Uterus (tissue), 4 donors: Measurements from ENCODE around the gene NELL1. TPM values are rescaled to one million over a fixed set of nuclear protein-coding genes. Genes with fewer than 3 reads are reported as not detected.
"Not testable (repeated sequence)": the region's sequence is repeated elsewhere in the genome, so short reads cannot be mapped to it uniquely, and the experiment has no call there.

ENCODE experiments used
- DNase-seq, 2 donors: peaks; one replicate each; pipeline ENCODE4 v3.0.0-alpha.2; 2019 to 2020
- H3K27ac ChIP-seq, 2 donors: fragments of 200-600 bp; sonication (generic); 1 replicate in 1 of 2; 2 replicates in 1 of 2; pipeline ENCODE4 v1.5.1; 2016 to 2018
- H3K27me3 ChIP-seq, 2 donors: fragments of 200-600 bp; sonication (generic); one replicate each; pipeline ENCODE4 v1.5.1; 2018 to 2019; ENCODE audit warnings: control low read depth in 1 of 2
- H3K36me3 ChIP-seq, 2 donors: fragments of 200-600 bp; sonication (generic); one replicate each; pipeline ENCODE4 v1.5.1; 2019; ENCODE audit warnings: control low read depth in 1 of 2
- H3K4me1 ChIP-seq, 2 donors: fragments of 200-600 bp; sonication (generic); one replicate each; pipeline ENCODE4 v1.5.1; 2018 to 2019; ENCODE audit warnings: control low read depth in 1 of 2
- H3K4me3 ChIP-seq, 2 donors: fragments of 200-600 bp; sonication (generic); 1 replicate in 1 of 2; 2 replicates in 1 of 2; pipeline ENCODE4 v1.5.1; 2018 to 2019; ENCODE audit warnings: mild to moderate bottlenecking in 1 of 2
- H3K9me3 ChIP-seq, 2 donors: fragments of 200-600 bp; sonication (generic); one replicate each; pipeline ENCODE4 v1.5.1; 2019; ENCODE audit warnings: control low read depth in 1 of 2
- POLR2A ChIP-seq, 2 donors: fragments of 450-650 bp; IDR thresholded peaks; one replicate each; pipeline ENCODE4 v1.6.1; 2016; ENCODE audit warnings: antibody characterized with exemption in 2 of 2, mild to moderate bottlenecking in 1 of 2, moderate library complexity in 1 of 2
- intact Hi-C: fragments of 100-400 bp; cut with DNase I; formaldehyde crosslinking; loops from one replicate; pipeline ENCODE4 v1.15.1; 2023; ENCODE audit warnings: low total_unique reads
- total RNA-seq, 4 donors: library from RNA; depleted of rRNA in 3 of 4; stranded (reverse); fragments of >200 nt in 3 of 4; gene quantifications; one replicate each; pipeline versions ENCODE4 v1.1.0 to v1.2.4, GENCODE V29; 2014 to 2023
- TF ChIP-seq, protein P1 (sequence below), 4 experiments: fragments of 200-600 bp in 2 of 4; fragments of 450-650 bp in 2 of 4; sonication (generic) in 2 of 4; IDR thresholded peaks; one replicate each; pipeline ENCODE4 v1.5.1; 2016 to 2019; ENCODE audit warnings: antibody characterized with exemption in 4 of 4, mild to moderate bottlenecking in 2 of 4, moderate library complexity in 1 of 4
- donor health status: DM: yes; HTN: yes; CAD: no.

The NELL1 gene
- total RNA-seq, 4 donors from 2014 or later: 0.34 to 25.1 TPM; not detected in 2

DNA sequence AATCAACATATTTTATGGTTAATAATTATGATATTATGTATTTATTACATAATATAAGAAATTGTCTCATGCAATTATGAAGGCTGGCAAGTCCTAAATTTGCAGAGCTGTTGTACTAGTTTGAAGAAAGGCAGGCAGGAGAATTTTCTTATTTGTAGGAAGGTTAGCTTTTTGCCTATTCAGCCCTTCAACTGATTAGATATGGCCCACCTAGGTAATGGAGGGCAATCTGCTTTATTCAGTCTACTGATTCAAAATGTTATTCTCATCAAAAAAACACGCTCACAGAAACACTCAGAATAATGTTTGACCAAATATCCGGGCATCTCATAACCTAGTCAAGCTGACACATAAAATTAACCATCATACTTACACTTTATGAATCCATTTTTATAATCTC lies 589.0 kb downstream of the NELL1 start:
- Histone ChIP-seq H3K4me3 (no peak overlapping the region), H3K27me3 (no peaks in the 10 kb centered on the region), H3K36me3 (no peaks in the 10 kb centered on the region), H3K27ac (no peak overlapping the region), H3K4me1 (no peaks in the 10 kb centered on the region), H3K9me3 (no peaks in the 10 kb centered on the region)
- no peak for TF ChIP-seq POLR2A (IDR thresholded peaks at IDR 0.05)
- TF ChIP-seq, protein P1, sequence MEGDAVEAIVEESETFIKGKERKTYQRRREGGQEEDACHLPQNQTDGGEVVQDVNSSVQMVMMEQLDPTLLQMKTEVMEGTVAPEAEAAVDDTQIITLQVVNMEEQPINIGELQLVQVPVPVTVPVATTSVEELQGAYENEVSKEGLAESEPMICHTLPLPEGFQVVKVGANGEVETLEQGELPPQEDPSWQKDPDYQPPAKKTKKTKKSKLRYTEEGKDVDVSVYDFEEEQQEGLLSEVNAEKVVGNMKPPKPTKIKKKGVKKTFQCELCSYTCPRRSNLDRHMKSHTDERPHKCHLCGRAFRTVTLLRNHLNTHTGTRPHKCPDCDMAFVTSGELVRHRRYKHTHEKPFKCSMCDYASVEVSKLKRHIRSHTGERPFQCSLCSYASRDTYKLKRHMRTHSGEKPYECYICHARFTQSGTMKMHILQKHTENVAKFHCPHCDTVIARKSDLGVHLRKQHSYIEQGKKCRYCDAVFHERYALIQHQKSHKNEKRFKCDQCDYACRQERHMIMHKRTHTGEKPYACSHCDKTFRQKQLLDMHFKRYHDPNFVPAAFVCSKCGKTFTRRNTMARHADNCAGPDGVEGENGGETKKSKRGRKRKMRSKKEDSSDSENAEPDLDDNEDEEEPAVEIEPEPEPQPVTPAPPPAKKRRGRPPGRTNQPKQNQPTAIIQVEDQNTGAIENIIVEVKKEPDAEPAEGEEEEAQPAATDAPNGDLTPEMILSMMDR (IDR thresholded peaks at IDR 0.05): no peak
- DNase-seq: no peak
- intact Hi-C loops: no loop called here

DNA sequence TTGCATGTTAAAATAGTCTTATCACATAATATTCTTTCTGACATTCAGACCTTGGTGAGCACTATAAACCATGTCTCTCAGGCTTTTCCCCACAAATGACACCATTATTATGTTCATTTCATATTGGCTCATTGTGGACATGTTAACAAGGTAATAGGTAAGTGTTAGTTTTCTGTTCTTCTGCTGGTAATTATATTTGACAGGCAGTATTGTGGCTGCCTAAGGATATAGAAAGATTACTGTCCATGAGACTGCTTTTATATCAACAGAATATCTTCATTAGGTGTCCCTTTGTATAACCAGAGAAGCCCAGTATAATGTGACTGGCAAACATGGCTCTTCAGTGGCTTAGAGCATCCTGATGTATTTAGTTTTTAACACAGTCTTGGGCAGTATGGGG lies 590.7 kb downstream of the NELL1 start:
- no peaks in the 10 kb centered on the region for H3K36me3 ChIP-seq
- DNase-seq: no peak
- intact Hi-C loops: no loop called here

DNA sequence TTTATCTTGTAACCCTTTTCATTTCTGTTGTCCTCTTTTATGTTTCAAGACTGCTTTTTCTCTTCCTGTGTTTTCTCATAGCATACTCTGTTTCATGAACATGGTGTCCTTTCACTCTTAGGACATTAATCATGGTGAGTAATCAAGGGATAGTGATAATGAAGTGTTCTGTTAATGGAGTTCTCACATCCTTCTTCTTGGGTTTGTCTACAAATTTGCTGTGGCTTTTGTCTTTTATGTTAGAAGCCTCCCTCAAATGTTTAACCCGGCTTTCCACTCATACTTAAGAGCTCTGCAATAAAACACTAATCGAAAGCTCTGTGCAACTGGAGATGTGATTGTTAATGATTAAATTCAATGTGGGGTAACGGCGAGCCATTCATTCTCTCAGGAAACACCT lies 593.6 kb downstream of the NELL1 start:
- no peak overlapping the region for H3K27ac ChIP-seq
- no peak for DNase-seq
- no peak for TF ChIP-seq POLR2A (IDR thresholded peaks at IDR 0.05)
- TF ChIP-seq, protein P1 (IDR thresholded peaks at IDR 0.05): no peak
- no peaks in the 10 kb centered on the region for H3K36me3 ChIP-seq
- no peaks in the 10 kb centered on the region for H3K9me3 ChIP-seq
- H3K27me3 ChIP-seq: no peaks in the 10 kb centered on the region
- intact Hi-C loops: no loop called here
- no peaks in the 10 kb centered on the region for H3K4me1 ChIP-seq
- no peak overlapping the region for H3K4me3 ChIP-seq

More for the DNA sequence above, 590.7 kb downstream of the NELL1 start:
- no peak overlapping the region for H3K27ac ChIP-seq
- no peaks in the 10 kb centered on the region for H3K27me3 ChIP-seq
- TF ChIP-seq POLR2A (IDR thresholded peaks at IDR 0.05): no peak
- TF ChIP-seq, protein P1 (IDR thresholded peaks at IDR 0.05): no peak
- H3K9me3 ChIP-seq: no peaks in the 10 kb centered on the region
- no peaks in the 10 kb centered on the region for H3K4me1 ChIP-seq
- H3K4me3 ChIP-seq: no peak overlapping the region

DNA sequence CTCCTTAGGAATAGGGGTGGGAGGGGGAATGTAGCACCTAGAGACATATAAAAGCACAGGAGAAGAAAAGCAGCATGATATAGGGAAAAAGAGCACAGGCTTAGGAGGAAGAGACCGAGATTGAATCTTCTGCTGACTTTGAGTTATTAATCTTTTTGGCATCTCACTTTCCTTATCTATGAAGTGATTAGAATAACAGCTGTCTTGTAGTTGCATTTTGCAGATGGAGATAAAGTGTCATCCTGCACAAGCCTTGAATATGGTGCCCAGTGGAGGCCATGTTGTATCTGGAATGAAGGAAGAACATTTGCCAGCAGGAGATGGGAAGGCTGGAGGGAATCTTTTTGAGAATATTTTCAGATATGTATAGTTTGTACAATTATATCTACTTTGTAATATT lies 594.7 kb downstream of the NELL1 start:
- H3K9me3 ChIP-seq: no peaks in the 10 kb centered on the region
- TF ChIP-seq, protein P1 (IDR thresholded peaks at IDR 0.05): no peak
- TF ChIP-seq POLR2A (IDR thresholded peaks at IDR 0.05): no peak
- DNase-seq: no peak
- H3K27me3 ChIP-seq: no peaks in the 10 kb centered on the region
- H3K4me1 ChIP-seq: no peaks in the 10 kb centered on the region
- no peak overlapping the region for H3K27ac ChIP-seq
- intact Hi-C loops: no loop called here
- H3K36me3 ChIP-seq: no peaks in the 10 kb centered on the region
- H3K4me3 ChIP-seq: no peak overlapping the region

DNA sequence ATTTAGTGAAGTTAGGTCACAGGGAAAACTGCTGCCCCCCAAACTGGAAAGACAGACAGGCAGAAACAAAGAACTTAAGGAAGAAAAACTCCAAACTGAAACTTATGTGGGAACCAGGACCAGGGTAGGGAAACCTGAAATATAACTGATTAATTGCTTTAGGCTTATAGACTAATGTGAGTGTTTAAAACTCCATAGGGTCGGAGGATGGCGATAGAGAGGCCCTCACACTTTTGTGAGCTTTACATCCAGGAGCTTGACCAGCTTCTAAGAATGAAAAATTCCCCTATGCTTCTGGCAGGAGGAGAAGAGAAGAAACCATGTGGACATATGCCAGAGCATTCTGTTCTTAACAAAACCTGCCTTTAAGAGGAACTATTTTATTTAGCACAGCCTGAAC lies 598.6 kb downstream of the NELL1 start:
- intact Hi-C loops: no loop called here
- no peaks in the 10 kb centered on the region for H3K36me3 ChIP-seq
- no peaks in the 10 kb centered on the region for H3K27me3 ChIP-seq
- no peak overlapping the region for H3K4me3 ChIP-seq
- H3K4me1 ChIP-seq: no peaks in the 10 kb centered on the region
- no peaks in the 10 kb centered on the region for H3K9me3 ChIP-seq
- no peak overlapping the region for H3K27ac ChIP-seq
- TF ChIP-seq POLR2A (IDR thresholded peaks at IDR 0.05): no peak
- TF ChIP-seq, protein P1 (IDR thresholded peaks at IDR 0.05): no peak
- DNase-seq: no peak

DNA sequence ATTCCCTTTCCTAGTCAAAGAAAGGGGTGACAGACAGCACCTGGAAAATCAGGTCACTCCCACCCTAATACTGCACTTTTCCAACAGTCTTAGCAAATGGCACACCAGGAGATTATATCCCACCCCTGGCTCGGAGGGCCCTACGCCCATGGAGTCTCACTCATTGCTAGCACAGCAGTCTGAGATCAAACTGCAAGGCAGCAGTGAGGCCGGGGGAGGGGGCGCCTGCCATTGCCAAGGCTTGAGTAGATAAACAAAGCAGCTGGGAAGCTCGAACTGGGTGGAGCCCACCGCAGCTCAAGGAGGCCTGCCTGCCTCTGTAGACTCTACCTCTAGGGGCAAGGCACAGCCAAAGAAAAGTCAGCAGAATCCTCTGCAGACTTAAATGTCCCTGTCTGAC lies 602.8 kb downstream of the NELL1 start:
- intact Hi-C loops, H3K4me1 ChIP-seq: not testable (repeated sequence)

More for the DNA sequence above, 602.8 kb downstream of the NELL1 start:
- not testable (repeated sequence) for H3K36me3 ChIP-seq, DNase-seq, H3K27ac ChIP-seq, H3K9me3 ChIP-seq, H3K4me3 ChIP-seq, H3K27me3 ChIP-seq
